ENCODE measurements around the gene TFPT.

The TFPT gene

DNA sequence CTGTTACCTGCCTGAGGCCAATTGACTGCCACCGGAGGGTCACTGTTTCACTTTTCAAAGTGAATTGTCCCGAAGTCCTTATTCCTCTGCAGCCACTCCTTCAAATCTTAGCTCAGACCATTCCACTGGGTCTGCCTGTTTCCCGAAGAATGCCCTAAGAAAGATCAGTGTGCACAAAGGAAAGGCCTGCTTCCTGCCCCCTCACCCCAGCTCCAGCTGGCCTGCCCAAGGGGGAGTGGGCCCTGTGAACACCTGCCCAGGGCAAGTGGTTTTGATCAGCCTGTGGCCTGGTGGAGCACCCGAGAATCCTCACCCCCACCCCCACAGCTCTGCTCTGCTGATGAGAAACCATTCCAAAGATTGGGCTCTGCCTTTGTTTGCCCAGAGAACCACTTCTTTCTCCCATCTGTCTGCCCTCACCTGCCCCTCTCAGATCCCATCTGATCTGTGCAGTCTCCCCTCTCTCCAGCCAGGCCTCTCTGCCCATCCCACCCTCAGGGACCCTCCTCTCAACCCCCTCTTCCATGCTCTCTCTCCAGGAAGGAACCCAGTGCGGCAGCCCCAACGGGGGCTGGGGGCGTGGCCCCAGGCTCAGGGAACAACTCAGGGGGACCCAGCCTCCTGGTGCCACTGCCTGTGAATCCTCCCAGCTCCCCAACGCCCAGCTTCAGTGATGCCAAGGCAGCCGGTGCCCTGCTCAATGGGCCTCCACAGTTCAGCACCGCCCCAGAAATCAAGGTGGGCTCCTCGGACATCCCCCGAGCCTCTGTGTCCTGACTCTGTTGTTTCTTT lies 33.8 kb upstream of the TFPT start:
- DNase-seq (ENCODE audit: low read depth): no peak

DNA sequence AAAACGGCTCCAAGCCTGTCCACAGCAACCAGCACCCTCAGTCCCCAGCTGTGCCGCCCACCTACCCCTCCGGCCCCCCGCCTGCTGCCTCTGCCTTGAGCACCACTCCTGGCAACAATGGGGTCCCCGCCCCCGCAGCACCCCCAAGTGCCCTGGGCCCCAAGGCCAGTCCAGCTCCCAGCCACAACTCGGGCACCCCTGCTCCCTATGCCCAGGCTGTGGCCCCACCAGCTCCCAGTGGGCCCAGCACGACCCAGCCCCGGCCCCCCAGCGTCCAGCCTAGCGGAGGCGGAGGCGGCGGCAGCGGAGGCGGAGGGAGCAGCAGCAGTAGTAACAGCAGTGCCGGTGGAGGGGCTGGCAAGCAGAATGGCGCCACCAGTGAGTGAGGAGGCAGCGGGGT lies 32.7 kb upstream of the TFPT start:
- DNase-seq (ENCODE audit: low read depth): no peak

DNA sequence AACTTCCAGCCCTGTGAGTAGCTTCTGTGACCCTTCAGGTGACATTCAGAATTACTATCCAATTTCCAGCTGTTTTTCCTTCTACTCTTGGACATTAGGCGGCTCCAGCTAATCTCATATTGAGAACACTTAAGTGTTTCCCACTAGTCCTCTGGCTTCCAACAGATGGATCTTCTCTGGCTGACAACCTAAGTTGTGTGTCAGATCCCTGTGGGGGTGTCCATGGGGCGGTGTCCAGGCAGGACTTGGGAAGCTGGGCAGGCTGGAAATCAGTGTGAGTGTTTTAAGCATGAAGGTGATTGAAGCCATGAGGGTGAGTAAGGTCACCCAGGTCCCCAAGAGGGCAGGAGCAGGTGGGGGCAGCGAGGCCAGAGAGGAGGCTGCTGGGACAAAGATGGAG lies 32.2 kb upstream of the TFPT start:
- DNase-seq (ENCODE audit: low read depth): no peak

DNA sequence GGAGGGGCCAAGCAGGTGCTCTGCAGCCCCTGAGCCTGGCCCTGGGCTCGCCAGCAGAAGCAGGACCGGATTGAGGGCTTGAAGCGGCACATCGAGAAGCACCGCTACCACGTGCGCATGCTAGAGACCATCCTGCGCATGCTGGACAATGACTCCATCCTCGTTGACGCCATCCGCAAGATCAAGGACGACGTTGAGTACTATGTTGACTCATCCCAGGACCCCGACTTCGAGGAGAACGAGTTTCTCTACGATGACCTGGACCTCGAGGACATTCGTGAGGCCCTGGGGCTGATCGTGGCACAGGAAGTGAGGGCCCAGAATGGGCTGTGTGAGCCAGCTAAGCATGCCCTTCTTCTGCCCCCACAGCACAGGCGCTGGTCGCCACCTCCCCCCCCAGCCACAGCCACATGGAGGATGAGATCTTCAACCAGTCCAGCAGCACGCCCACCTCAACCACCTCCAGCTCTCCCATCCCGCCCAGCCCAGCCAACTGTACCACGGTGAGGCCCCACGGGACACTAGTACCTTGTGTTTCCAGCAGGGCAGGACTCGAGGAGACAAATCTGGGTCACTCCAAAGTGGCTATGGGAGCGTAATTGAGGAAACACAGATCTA lies 30.2 kb upstream of the TFPT start:
- DNase-seq (ENCODE audit: low read depth): no peak

DNA sequence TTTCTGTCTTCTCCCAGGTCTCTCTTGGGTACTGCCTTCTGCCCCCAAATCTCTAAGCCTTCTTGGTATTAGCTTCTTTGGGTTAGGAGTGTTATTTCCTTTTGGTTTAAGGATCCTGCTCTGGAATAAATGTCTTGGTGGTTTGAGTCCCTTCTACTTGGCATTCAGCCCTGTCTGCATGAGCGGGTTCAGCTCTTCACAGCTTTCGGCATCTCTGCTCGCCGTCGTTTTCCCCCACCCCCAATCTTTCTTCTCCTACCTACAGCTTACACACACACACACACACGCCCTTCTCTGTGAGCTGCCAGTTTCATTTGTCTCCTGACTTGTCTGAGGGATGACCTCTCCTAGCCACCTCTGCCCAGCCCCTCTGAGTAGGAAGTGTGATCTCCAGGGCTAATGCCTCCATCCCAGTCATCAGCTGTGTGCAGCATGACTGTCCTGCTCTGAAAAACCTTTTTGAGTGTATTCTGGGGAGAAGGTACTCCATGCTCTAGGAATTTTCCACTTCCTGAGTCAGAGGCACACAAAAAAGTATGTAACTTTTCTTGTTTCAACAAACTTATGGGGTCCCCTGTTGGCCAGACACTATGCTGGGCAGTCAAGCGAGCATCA lies 26.8 kb upstream of the TFPT start:
- DNase-seq (ENCODE audit: low read depth): no peak

DNA sequence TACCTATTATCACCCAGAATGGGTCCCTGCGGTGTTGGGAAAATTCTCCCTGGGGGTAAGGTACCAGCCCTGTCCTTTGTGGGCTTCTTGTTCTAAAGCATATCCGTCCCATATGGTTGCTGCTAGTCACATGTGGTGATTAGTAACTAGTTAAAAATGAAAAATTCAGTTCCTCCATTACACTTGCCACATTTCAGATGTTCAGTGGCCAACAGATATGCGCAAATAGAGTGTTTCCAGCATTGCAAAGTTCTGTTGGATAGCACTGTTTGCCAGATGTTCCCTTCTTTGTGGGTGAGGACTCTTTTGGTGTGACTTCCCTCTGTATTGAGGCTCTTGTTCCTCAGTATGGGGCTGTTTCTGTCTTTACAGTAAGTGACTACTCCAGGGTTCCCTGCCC lies 25.9 kb upstream of the TFPT start:
- no peak for DNase-seq (ENCODE audit: low read depth)

DNA sequence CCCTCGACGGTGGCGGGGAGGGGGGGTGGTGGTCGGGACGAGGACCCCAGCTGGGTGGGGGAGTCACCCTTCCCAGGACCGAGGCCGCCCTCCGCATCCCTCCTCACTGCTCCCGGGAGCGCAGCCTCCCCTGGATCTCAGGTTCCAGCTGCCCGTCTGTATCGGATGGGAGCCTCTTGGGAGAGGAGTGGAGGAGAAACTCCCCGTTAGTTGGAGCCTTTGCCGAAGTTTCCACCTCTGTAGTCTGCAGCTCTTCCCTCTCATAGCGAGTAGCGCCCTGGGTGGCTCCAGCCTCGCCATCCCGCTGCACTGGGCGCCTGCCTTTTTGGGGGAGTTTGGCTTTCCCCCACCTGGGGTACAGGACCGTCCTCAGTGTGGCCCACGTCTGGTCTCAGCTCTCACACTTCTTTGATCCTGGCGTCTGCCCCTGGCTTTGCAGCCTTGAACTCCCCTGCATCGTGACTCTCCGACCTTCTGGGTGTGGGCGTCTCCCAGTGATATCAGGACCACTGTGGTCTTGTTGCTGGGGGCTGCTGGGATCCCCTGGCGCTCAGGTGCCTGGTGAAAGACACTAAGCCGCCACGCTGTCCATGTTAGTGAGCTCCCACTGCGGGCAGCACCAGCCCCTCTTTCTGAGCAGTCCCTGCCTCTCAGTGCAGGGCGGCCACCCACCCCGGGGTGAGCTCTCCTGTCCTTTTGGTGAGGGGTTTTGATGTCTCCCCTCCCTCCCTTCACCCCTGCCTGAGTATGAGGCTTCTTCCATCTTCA lies 23.2 kb upstream of the TFPT start:
- DNase-seq (ENCODE audit: low read depth): no peak

DNA sequence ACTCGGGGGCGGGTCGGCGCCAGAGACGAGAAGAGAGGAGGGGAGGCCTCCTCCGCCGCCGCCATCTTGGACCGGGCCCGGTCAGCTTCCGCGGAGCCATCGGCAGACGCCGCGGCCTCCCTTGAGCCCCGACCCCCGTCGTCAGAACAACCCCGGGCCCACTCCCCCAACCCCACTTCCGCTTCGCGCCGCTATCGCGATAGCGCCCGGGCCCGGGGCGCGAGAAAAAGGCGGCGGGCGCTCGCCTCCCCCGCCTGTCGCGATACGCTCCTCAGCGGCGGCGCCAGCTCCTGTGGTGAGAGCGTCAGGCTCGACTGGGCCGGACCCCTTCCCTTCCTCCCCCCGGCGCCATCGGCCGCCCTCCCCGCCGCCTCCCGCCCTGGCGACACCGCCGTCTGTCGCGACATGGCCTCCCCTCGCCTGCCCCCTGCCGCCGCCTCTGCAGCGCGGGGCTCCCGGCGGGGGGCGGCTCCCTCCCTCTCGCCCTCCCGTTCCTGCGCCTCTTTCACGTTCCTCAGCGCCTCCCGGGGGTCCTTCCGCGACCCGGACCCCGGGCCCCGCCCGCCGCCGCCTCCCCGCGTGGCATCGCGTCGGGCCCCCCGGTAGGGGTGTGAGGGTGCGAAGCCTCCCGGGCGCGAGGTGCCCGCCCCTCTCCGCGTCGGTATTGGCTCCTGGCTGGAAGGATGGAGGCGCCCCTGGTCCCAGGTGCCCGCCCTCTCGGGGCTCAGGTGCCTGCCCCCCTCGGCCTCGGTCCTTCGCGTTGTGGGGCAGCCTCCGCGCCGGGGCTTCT lies 22.4 kb upstream of the TFPT start, which contains the start of gene CNOT3:
Gene CNOT3 (plus strand): TSS at position 64 of the 790 bp plus-strand sequence. CDS start 5,217 bp downstream, outside the sequence.
- no peak for DNase-seq (ENCODE audit: low read depth)

DNA sequence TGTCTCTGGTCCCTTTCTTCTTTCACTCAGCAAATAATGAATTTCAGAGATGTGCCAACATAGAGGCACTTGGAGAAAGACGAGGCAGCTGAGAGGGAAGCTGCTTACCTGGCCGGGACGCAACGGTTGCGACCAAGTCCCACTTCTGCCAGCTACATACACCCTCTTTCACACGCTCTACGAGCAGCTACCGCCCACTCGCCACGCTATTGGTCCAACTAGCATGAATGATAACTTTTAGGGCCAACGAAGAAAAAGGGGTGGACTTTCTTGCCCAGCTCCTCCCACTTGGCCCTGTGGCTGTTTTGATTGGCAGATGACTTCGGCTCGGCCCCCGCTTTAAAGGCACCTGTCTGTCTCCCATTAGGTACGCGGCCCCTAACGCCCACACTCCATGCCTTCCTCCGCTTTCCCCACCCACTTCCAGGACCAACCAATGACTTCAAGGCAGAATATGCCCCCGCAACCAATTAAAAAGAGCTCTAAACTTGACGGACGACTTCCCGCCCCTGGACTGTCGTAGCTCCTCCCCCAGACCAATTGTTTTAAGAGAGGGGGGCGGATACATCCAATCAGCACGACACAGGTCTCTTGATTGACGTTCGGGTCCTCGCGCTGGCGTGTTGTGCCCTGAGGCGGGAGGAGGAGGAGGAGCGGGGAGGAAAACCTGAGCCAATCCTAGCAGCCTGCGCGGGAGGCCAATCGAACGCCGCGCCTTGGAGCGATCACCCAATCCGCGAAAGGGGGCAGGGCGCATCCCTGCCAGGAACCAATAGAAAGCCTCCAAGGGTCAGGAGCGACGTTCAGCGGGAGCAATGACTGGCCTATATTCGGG lies 21.6 kb upstream of the TFPT start:
- peak; percentile 100 for DNase-seq (ENCODE audit: low read depth)

DNA sequence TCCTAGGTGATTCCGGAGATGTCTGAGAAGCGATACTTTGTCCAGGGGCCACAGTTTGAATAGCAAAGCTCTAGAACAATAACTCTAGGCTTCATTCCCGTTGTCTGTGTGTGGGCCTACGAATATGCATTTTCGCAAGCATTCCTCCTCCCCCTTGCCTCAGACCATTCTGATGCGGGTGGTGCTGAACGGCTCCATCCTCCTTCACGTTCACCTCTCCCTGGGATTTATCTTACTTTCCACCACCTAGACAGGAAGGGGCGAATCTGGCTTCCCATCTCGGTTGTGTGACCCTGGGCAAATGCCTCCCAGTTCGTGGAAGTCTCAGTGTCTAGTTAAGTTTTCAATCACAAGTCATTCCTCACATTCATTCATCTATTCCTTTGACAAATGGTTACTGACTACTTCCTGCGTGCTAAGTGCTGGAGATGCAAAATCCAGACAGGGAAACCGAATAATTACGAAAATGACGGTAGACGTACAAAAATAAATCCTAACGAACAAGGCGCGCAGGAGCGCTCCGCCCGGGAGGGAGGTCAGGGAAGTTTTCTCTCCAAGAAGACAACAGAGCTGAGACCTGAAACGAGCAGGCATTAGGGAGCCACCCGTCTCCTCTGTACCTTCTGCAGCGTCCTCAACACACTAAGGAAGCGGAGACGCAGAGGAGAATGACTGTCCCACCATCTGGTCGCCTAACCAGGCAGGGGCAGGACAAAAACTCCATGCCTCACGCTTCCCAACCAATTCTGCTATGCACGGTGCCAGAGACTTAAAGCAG lies 20.8 kb upstream of the TFPT start:
- DNase-seq (ENCODE audit: low read depth): peak; percentile 22

DNA sequence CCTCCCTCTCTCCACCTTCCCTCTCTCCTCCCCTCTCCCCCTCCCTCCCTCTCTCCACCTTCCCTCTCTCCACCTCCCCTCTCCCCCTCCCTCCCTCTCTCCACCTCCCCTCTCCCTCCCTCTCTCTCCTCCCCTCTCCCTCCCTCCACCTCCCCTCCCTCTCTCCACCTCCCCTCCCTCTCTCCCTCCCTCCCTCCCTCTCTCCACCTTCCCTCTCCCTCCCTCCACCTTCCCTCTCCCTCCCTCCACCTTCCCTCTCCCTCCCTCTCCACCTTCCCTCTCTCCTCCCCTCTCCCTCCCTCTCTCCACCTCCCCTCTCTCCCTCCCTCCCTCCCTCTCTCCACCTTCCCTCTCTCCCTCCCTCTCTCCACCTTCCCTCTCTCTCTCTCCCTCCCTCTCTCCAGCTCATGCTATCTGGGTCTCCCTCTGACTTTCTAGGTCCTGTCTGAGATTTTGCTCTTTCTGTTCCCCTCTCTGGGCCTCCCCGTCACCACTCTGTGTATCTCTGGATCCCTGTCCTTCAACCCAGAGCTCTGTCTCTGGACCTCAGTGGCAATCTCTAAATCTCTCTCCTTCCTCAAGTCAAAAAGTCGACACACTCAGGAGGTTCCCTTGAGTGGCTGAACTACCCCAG lies 18.6 kb upstream of the TFPT start:
- DNase-seq (ENCODE audit: low read depth): peak; percentile 47

DNA sequence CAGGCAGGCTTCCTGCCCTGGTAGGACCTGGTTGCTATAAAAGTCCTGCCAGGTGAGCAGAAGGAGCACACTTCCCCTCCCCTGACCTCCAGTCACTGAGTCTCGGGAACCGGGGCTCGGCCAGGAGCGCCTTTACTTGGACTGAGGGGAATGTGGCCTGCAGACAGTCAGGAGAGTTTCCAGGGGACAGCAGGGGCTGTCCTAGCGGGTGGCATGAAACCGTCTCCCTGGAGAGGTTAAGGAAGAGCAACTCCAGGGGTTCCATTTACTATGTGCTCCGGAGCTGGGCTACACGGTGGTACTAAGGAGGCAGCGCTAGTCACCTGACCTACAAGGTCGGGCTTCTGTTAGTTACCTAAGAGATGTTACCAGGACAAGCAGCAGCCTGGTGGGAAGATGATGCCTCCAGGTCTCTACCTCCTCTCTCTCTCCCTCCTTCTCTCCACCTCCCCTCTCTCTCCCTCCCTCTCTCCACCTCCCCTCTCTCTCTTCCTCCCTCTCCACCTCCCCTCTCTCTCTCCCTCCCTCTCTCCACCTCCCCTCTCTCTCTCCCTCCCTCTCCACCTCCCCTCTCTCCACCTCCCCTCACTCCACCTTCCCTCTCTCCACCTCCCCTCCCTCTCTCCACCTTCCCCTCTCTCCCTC lies 18.0 kb upstream of the TFPT start:
- DNase-seq (ENCODE audit: low read depth): peak; percentile 77

DNA sequence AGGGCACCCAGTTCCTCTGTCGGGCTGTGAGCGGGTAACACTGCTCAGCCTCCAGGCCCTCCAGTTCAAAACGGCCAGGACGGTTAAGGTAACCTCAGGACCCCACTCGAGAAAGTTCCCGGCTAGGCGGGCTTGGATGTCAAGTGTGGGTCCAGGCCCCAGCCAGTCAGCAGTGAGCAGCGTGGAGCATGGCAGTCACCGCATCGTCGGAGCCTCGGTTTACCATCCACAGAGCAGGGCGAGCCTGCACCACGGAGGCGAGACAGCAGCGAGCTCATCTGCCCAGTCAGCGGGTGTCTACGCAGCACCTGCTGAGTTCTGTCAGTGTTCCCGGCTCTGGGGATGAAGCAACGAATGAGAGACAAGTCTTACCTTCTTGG lies 14.2 kb upstream of the TFPT start:
- no peak for DNase-seq (ENCODE audit: low read depth)

DNA sequence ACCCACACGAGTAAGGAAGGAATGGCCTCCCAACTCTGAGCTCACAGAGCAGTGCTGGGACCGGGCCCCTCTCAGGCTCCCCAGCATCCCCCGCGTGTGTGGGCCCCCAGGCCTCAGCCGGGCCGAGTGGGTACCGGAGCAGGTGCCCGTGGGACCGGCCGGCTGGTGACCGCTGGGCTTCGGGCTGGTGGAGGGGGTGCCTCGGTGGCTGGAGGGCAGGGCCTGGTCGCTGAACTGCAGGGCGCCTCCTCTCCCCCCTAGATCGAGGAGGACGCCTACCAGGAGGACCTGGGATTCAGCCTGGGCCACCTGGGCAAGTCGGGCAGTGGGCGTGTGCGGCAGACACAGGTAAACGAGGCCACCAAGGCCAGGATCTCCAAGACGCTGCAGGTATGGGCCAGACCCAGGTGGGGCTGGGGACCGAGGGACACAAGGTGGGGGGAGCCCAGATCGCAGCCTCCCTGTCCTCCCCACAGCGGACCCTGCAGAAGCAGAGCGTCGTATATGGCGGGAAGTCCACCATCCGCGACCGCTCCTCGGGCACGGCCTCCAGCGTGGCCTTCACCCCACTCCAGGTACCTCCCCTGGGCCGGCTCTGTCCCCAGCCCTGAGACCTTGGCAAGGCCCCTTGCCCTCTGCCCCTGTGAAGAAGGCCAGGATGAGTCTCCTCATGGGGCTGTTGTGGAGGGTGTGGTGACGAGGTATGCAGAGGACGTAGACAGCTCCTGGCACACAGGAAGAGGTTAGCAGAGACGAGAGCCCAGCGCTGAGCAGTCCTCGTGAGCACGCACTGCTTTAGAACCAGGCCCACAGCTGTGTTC lies 13.5 kb upstream of the TFPT start:
- no peak for DNase-seq (ENCODE audit: low read depth)

DNA sequence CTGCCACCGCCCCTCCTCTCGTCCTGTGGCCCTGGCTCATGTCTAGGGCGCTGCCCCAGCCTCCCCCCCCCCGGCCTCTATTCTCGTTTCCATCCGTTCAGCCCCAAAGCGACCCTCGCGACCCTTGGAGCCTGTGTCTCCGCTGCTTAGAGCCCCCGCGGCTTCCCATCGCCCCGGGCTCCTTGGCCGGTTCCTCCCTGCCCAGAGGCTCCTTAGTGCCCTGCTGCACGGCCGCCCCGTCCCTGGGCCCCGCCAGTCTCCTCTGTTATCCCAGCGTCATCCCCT lies 12.9 kb upstream of the TFPT start:
- DNase-seq (ENCODE audit: low read depth): no peak

DNA sequence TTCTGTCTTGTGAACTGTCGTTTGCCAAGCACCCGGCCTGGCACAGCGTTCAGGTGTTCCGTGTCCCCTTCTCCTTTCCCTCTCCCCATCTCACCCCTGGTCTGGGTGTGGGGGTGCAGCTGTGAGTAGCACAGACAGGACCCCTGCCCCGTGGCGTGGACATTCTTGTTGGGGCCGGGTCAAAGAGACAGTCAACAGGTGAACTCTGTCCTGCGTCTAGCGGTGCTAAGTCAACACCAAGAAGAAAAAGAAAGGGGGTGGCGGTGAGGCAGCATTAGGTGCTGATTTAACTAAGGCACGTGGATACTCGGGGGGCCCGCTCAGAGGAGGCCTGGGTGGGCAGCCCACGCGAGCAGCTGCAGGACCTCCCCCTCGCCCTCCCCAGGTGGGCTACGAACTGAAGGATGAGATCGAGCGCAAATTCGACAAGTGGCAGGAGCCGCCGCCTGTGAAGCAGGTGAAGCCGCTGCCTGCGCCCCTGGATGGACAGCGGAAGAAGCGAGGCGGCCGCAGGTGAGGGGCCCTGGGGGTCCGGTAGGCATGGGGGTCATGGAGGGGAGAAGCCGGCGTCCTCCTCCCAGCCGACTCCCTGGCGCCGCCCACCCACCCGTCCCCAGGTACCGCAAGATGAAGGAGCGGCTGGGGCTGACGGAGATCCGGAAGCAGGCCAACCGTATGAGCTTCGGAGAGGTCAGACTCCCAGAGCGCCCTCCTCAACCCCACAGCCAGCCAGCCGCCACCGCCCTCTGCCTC lies 12.4 kb upstream of the TFPT start:
- DNase-seq (ENCODE audit: low read depth): no peak

DNA sequence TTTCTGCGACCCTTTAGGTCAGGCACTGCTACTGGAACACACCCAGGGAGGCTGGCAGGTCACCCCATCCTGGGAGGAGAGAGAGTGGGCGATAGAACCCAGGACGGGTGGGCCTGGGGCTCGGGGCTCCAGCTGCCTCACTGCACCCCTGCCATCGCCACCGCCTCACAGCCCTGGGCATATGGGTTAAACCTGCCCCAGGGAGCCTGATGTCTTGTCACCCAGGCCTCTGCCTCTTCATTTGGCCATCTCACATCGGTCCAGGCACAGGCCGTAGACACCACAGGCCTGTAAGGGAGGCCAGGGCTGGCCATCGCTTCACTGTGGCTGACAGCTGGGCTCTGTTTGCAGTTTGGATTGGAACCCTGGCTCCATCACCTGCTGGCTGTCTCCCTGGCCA lies 10.3 kb upstream of the TFPT start:
- DNase-seq (ENCODE audit: low read depth): no peak

DNA sequence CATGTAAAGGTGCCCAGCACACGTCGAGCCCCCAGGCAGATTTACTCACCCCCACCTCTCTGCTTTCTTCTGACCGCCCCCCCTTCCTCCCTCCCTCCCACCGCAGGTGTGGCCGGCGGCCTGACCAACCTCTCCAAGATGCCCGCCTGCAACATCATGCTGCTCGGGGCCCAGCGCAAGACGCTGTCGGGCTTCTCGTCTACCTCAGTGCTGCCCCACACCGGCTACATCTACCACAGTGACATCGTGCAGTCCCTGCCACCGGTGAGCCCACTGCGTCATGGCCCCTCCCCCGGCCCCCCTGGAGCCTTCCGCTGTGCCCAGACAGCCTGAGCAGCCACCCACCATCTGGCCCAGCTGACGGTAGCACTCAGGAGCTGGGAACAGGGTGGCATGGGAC lies 8.9 kb upstream of the TFPT start:
- DNase-seq (ENCODE audit: low read depth): no peak

Measured in amniotic epithelial cell (primary cell).